Activated gamma-delta T cell treated with anti-CD3 and anti-CD28 coated beads, Interleukin-2, amount 50 U/mL, for 16 hours (primary cell): ENCODE data around the gene VAPA.
"Not testable (repeated sequence)": the region's sequence is repeated elsewhere in the genome, so short reads cannot be mapped to it uniquely, and the experiment has no call there.

ENCODE experiments used
- DNase-seq: peaks from one replicate; pipeline ENCODE4 v3.0.0-alpha.2; 2020; ENCODE audit warnings: low read depth

The VAPA gene

GRCh38 chr18:9886005-9886348, 27.8 kb upstream of the VAPA start:
- DNase-seq, result no peak

GRCh38 chr18:9887992-9888391, 25.8 kb upstream of the VAPA start:
- no peak for DNase-seq

- no peak for DNase-seq
Measured at GRCh38 chr18:9890196-9890595, 23.6 kb upstream of the VAPA start.

GRCh38 chr18:9890957-9891356, 22.9 kb upstream of the VAPA start:
- no peak for DNase-seq

- DNase-seq, result not testable (repeated sequence)
Measured at GRCh38 chr18:9891515-9891914, 22.3 kb upstream of the VAPA start.

- DNase-seq, result no peak
Measured at GRCh38 chr18:9894454-9895068, 19.3 kb upstream of the VAPA start.

GRCh38 chr18:9897129-9897528, 16.7 kb upstream of the VAPA start:
- DNase-seq, result no peak

GRCh38 chr18:9897787-9898291, 16.0 kb upstream of the VAPA start:
- DNase-seq, result not testable (repeated sequence)

- DNase-seq, result no peak
Measured at GRCh38 chr18:9898792-9899549, 14.8 kb upstream of the VAPA start.

- DNase-seq, result not testable (repeated sequence)
Measured at GRCh38 chr18:9899550-9899930, 14.3 kb upstream of the VAPA start.

- DNase-seq, result no peak
Measured at GRCh38 chr18:9900699-9901098, 13.1 kb upstream of the VAPA start.

- DNase-seq, result no peak
Measured at GRCh38 chr18:9901377-9901776, 12.4 kb upstream of the VAPA start.

- DNase-seq, result not testable (repeated sequence)
Measured at GRCh38 chr18:9902264-9902663, 11.6 kb upstream of the VAPA start.

- DNase-seq, result no peak
Measured at GRCh38 chr18:9902832-9903231, 11.0 kb upstream of the VAPA start.

GRCh38 chr18:9905401-9905922, 8.4 kb upstream of the VAPA start:
- no peak for DNase-seq

- DNase-seq, result no peak
Measured at GRCh38 chr18:9906481-9906880, 7.3 kb upstream of the VAPA start.

- DNase-seq, result no peak
Measured at GRCh38 chr18:9907867-9908266, 5.9 kb upstream of the VAPA start.

- no peak for DNase-seq
Measured at GRCh38 chr18:9910071-9910470, 3.7 kb upstream of the VAPA start.

GRCh38 chr18:9910661-9911060, 3.2 kb upstream of the VAPA start:
- no peak for DNase-seq

GRCh38 chr18:9911226-9911625, 2.6 kb upstream of the VAPA start:
- no peak for DNase-seq

- not testable (repeated sequence) for DNase-seq
Measured at GRCh38 chr18:9912285-9912684, 1.5 kb upstream of the VAPA start.

- no peak for DNase-seq
Measured at GRCh38 chr18:9913151-9913525, 678 bp upstream of the VAPA start.

GRCh38 chr18:9914334-9914583, 443 bp downstream of the VAPA start:
- no peak for DNase-seq
